Activated CD4-positive, alpha-beta T cell treated with anti-CD3 and anti-CD28 coated beads for 36 hours (primary cell): ENCODE measurements around the gene MITF. TPM values are rescaled to one million over a fixed set of nuclear protein-coding genes. Genes with fewer than 3 reads are reported as not detected.

Source experiments
- ATAC-seq: fragments of 200-7000 bp; cut with Tn5 transposase; one replicate; pipeline ENCODE4 v1.10.0; 2021; ENCODE audit warnings: mild to moderate bottlenecking, moderate library complexity
- CTCF ChIA-PET: fragments of 350-600 bp; sonication (Branson Sonifier 250); formaldehyde crosslinking; loops from one replicate; lab custom pipeline; 2021; ENCODE audit warnings: antibody characterized with exemption; lab: Charles Lee
- POLR2A ChIA-PET: fragments of 350-600 bp; sonication (Branson Sonifier 250); formaldehyde crosslinking; loops from one replicate; lab custom pipeline; 2021; ENCODE audit warnings: antibody characterized with exemption, inconsistent platforms; lab: Charles Lee
- DNase-seq: peaks from one replicate; pipeline ENCODE4 v3.0.0-alpha.2; 2020
- H3K27ac Mint-ChIP-seq: one replicate; pipeline ENCODE4 v1.8.0; 2021; ENCODE audit warnings: mixed read lengths
- H3K27me3 Mint-ChIP-seq: one replicate; pipeline ENCODE4 v1.8.0; 2021; ENCODE audit warnings: mixed read lengths
- H3K36me3 Mint-ChIP-seq: one replicate; pipeline ENCODE4 v1.8.0; 2021; ENCODE audit warnings: low read depth, mixed read lengths
- H3K4me1 Mint-ChIP-seq: one replicate; pipeline ENCODE4 v1.8.0; 2021; ENCODE audit warnings: mixed read lengths
- H3K4me3 Mint-ChIP-seq: one replicate; pipeline ENCODE4 v1.8.0; 2021; ENCODE audit warnings: mild to moderate bottlenecking, moderate library complexity, mixed read lengths
- H3K9me3 Mint-ChIP-seq: one replicate; pipeline ENCODE4 v1.8.0; 2021; ENCODE audit warnings: low read depth, mixed read lengths
- intact Hi-C, 2 experiments: fragments of 100-400 bp; cut with DNase I in 1 of 2; cut with micrococcal nuclease in 1 of 2; formaldehyde crosslinking; loops; one replicate each; pipeline versions ENCODE4 v1.14.2 to v1.15.1; 2022 to 2024; cut with DNase I, micrococcal nuclease
- total RNA-seq, 2 experiments: library from RNA; stranded (reverse); gene quantifications; one replicate each; pipeline ENCODE4 v1.2.3, GENCODE V29; 2021

The MITF gene
- total RNA-seq, 2 experiments from 2014 or later = 0.63 TPM; not detected in 1

DNA sequence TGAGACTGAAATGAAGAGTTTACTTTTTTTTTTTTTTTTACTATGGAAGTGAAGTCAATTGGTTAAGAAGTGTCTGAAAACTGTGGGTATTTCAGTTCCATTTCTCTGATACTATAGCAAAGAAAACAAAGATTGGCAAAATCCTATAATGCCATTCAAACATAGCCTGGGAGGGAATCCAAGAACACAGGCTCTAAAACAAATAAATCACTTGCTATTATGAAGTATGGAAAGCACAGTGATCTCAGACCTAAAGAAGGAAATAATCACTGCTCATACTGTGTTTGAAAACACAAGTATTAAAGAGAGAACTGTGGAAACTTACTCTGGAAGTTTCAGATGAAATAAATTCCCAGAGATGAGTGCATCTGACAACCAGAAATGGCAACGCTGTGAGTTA is 272.3 kb downstream of the MITF start:
- Mint-ChIP-seq H3K36me3 (no peaks in the 10 kb centered on the region), H3K27me3 (peaks cover 2% of the 10 kb centered on the region), H3K4me3 (no peak overlapping the region), H3K27ac (no peak overlapping the region), H3K4me1 (no peaks in the 10 kb centered on the region), H3K9me3 (peaks cover 6% of the 10 kb centered on the region)
- ATAC-seq = no peak
- POLR2A ChIA-PET = no interaction called here
- no peak for DNase-seq
- CTCF ChIA-PET = no interaction called here
- intact Hi-C loops = no loop called here
